Activated CD8-positive, alpha-beta memory T cell treated with anti-CD3 and anti-CD28 coated beads, Interleukin-2, amount 50 U/mL, for 48 hours (primary cell): Measurements from ENCODE around the gene KLK7.
"Not testable (repeated sequence)": the region's sequence is repeated elsewhere in the genome, so short reads cannot be mapped to it uniquely, and the experiment has no call there.

Source experiments
- DNase-seq: peaks from one replicate; pipeline ENCODE4 v3.0.0-alpha.2; 2020

The KLK7 gene

GRCh38 chr19:50974702-50975556 is 8.8 kb downstream of the KLK7 start:
- DNase-seq: no peak

DNA sequence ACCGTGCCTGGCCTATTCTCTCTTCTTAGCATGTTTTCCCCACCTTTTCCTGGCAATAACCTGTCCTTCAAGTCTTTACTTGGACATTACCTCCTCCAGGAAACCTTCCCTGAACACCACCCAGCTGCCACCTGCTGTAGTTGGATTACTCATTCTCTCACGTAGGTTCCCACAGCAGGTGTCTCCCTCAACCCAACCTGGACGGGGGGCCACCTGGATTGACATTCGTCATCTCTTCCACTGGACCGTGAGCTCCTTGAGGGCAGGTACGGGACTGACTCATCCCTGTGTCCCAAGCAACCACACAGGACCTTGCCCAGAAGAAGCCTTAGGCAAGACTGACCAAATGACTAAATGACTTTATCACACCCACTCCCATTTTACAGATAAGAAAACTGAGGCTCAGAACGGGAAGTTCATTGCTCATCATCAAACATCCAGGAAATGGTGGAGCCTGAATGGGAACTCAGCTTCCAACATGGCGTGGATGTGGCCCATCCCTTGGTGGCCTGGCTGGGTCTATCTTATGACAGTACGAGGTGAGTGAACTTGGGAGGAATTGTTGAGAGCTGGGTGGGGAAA is 10.8 kb downstream of the KLK7 start:
- no peak for DNase-seq

DNA sequence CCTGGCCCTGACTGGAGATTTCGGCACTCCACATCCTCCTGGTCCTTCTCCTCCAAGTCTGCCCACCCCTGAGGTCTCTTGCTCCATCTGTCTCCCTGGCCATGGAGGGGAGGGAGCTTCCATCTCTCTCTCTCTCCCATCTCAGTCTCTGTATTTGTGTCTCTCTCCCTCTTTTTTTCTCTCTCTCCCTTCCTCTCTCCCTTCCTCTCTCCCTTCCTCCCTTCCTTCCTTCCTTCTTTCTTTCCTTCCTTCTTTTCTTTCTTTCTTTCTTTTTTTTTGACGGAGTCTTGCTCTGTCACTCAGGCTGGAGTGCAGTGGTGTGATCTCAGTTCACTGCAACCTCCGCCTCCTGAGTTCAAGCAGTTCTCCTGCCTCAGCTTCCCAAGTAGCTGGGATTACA is 13.9 kb downstream of the KLK7 start:
- not testable (repeated sequence) for DNase-seq

DNA sequence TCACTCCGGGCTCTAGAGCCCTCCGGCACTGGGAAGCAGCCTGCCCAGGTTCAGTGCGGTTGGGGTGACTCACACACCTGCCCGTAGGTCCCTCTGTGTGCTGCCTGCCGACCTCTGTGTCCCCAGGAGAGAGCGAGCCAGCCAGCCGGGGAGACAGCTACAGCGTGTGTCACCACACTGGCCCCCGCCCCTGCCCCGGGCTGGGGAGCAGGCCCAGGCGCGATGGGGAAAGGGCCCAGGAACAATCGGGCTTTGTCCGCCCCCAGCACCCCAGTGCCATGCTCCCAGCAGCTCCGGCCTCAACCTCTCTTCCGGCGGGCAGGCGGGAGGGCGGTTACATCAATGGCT is 14.3 kb downstream of the KLK7 start, which contains the start of gene KLK6:
Gene KLK6, minus strand, starts transcription at position 179 of the 348 bp plus-strand sequence. CDS start 1,487 bp downstream, outside the sequence.
- no peak for DNase-seq

DNA sequence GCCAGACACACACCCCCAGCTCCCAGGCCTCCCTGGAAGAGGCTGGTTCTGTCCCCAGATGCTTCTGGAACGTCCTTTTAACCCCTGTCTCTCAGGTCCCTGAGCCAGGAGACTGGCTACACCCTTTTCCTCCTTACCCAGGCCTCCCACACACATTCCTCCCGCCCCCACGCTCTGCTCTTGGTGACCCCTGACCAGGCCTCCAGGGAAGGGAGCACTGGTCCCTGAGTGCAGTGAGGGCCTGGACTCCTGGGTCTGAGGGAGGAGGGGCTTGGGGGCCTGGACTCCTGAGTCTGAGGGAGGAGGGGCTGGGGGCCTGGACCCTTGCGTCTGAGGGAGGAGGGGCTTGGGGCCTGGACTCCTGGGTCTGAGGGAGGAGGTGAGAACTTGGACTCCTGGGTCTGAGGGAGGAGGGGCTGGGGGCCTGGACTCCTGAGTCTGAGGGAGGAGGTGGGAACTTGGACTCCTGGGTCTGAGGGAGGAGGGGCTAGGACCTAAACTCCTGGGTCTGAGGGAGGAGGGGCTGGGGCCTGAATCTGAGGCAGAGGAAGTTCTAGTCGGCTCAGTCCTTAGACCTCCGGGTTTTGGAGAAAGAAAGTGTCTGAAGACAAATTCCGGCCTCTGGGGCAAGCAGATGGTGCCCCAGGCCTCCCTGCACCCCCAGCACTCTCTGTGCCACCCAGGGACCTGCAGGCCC is 14.9 kb downstream of the KLK7 start:
- DNase-seq: no peak

DNA sequence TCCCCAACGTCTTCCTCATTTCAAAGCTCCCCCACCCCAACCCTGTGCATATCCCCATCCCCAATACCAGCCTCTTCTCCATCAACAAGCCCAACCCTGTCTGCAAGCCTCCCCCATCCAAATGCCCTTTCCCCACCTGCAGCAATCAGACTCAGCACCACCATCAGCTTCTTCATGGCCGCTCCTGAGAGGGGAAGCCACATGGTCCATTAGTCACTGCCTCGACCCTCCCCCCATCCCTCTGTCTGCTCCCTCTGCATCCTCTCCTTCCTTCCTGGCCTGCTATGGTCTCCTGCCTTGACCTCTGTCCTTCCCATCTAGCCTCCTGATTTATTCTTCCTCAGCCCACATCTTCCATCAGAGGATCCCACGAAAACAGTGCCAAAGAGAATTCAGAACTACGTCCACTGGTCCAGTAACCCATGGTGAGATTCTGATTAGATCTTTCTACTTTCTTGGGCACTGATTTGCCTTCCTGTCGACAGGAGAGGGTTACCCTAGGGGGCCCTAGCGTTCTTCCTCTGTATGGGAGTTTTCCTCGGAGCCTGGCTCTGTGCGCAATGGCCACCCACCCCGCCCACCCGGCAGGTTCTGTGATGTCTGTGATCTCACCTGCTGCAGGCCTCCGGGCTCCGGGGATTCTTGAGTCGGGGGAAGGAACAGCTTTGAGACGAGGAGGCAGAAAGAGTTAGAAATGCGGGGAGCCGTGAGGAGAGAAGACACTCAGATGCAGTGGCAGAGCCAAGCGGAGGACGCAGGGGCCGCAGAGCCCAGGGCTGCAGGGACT is 15.6 kb downstream of the KLK7 start:
- no peak for DNase-seq

DNA sequence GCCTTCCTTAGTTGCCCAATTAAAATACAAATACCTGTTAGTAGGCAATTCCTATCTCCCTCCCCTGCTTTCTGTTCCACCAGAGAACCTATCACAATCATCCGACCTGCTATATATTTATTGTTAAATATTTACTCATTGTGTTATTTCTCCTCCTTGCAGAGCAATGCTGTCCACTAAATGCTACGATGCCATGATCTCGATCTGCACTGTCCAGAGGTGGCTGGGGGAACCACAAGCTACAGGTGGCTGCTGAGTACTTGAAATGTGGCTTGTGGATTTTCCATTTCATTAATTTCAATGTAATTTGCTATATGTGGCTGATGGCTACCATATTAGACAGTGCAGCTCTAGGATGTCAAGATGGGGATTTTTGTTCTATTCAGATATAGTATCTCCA is 19.5 kb downstream of the KLK7 start:
- DNase-seq: no peak

DNA sequence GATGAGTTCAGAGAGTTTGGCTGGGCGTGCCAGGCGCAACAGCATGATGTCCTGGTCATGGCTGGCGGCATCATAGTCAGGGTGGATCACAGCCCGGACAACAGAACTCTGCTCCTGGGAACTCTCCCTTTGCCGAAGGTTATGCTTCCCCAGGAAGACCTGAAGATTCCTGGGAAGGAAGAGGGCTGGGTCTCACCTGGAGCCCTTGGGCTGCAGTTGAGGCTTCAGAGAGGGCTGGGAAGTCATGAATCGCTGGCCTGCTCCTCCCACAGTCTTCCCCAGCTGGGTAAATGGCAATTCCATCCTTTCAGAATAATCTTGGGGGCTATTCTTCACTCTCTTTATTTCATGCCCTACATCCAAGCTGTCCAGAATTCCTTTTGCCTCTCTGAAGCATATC is 20.3 kb downstream of the KLK7 start:
- no peak for DNase-seq

- no peak for DNase-seq
Observed at GRCh38 chr19:50962245-50962644, 21.5 kb downstream of the KLK7 start.

DNA sequence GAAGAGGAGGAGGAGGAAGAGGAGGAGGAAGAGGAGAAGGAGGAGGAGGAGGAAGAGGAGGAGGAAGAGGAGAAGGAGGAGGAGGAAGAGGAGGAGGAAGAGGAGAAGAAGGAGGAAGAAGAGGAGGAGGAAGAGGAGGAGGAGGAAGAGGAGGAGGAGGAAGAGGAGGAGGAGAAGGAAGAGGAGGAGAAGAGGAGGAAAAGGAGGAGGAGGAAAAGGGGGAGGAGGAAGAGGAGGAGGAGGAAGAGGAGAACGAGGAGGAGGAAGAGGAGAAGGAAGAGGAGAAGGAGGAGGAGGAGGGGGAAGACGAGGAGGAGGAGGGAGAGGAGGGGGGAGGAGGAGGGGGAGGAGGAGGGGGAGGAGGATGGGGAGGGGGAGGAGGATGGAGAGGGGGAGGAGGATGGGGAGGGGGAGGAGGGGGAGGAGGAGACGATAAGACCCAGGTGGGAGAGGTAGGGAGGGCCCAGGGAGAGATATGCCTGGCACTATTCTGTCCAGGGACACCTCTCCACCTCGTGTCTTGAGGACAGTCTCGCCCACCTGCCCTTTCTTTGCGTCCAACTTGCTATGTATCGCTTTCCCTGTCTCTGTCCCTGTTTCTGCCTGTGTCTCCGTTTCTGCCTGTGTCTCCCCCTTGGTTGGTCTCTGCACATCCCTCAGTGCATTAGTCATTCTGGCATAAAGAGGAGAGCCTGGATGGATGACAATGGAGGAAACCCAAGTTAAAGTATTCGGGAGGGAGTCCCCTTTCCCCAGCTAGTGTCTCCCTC is 23.8 kb downstream of the KLK7 start:
- no peak for DNase-seq

- no peak for DNase-seq
Observed at GRCh38 chr19:50957587-50957986, 26.1 kb downstream of the KLK7 start.

GRCh38 chr19:50952910-50953309 is 30.8 kb downstream of the KLK7 start, which contains the start of gene KLK5:
KLK5 (minus strand) TSS chr19:50953038; CDS start chr19:50952657, 381 bp downstream.
- no peak for DNase-seq

DNA sequence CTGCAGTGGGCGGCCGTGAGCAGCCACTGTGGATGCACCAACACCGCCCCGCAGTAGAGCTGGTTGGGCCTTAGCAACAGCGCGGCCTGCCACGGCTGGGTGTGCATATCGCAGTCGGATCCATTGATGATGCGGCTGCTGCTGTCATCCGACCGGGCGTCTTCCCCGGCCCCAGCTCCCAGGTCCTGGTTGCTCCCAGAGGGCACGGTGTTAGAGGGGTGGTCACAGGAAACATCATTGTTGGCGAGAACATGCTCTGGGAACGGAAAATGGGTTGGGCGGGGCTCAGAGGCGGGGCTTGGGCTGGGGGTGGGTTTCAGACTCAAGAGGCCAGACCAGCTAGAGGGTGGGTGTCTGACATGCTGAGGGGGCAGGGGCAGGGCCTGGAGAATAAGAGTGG is 33.9 kb downstream of the KLK7 start:
- no peak for DNase-seq

DNA sequence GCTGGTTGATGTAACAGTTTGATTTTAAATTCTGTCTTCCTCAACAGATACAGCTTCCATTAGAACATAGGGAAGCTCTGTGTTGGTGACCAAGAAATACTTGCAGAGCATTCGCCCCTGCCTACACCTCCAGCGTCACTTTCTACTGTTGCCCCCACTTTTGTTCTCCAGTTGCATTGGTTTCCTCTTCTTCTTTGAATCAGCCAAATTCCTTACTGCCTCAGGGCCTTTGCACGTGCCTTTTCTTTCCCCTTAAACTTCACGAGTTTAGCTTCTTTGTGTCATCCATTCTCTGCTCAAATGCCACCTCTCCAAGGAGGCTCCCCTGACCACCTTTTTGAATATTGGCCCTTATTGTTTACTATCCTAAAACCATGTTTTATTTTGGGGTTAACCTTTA is 36.6 kb downstream of the KLK7 start:
- no peak for DNase-seq

DNA sequence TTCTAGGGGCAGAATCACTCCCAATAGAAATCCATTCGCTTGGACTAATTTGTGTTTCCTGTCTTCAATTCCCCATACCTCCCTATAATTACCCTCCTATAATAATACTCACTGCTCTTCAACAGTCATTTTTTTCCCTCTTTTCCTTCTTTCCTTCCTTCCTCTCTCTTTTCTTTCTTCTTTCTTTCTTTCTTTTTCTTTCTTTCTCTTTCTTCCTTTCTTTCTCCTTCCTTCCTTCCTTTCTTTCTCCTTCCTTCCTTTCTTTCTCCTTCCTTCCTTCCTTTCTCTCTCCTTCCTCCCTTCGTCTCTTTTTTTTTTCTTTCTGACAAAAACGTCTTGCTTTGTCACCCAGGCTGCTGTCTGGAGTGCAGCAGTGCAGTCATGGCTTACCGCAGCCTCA is 38.9 kb downstream of the KLK7 start:
- no peak for DNase-seq

DNA sequence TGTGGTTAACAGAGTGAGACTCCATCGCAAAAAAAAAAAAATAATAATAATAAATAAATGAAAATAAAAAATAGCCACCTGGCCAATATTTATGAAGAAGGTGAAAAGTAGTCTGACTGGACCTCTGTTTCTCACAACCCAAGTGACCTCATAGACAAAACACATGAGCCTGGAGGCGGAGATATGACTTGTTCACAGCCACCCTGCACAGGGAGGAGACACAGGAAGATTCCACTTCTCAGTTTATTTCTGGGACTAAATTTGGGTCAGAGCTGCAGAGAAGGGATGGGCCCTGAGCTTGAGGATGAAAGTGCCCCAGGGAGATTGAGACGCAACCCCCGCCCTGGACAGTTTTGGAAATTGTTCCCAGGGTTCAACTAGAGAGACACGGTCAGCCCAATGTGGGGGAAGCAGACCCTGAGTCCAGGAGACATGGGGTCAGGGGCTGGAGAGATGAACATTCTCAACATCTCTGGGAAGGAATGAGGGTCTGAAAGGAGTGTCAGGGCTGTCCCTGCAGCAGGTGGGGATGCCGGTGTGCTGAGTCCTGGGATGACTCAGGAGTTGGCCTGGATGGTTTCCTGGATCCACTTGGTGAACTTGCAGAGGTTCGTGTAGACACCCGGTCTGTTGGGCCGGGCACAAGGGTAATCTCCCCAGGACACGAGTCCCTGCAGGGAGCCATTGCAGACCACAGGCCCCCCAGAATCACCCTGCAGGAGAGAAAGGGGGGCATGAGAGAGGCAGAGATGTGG is 40.5 kb downstream of the KLK7 start:
- no peak for DNase-seq

GRCh38 chr19:50939596-50939995 is 44.1 kb downstream of the KLK7 start:
- DNase-seq: no peak

GRCh38 chr19:50933640-50934039 is 50.1 kb downstream of the KLK7 start:
- DNase-seq: no peak

- no peak for DNase-seq
Observed at GRCh38 chr19:50932690-50933083, 51.0 kb downstream of the KLK7 start.

- no peak for DNase-seq
Observed at GRCh38 chr19:50932018-50932689, 51.6 kb downstream of the KLK7 start.

- no peak for DNase-seq
Observed at GRCh38 chr19:50931023-50931422, 52.7 kb downstream of the KLK7 start.
